ENCODE measurements around the gene ZNF277. TPM values are rescaled to one million over a fixed set of nuclear protein-coding genes. Genes with fewer than 3 reads are reported as not detected.

Gene ZNF277
- total and polyA plus RNA-seq, 10 of the 15 experiments (the other 5 are each of a cell fraction or from before 2014, with no cell fraction given), result 10.6 to 33.9 (median 22.0) TPM

DNA sequence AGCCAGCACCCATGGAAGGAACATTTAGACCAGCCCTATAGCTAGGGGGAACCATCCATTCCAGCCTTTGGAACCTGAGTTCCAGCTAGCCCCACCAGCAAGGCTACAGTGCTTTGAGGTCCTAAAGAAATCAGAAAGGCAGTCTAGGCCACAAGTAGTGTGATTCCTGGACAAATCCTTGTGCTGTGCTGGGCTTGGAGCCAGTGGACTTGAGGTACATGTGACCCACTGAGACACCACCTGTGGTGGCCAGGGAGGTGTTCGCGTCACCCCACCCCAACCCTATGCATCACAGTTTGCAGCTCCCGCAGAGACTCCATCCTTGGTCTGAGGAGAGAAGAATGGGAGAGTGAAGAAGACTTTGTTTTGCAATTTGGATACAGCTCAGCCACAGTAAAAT, 31.8 kb downstream of the ZNF277 start (continued):
- no peak for TF ChIP-seq RELA (IDR thresholded peaks at IDR 0.05; ENCODE audit: borderline replicate concordance, partially characterized antibody)
- TF ChIP-seq, protein P1, sequence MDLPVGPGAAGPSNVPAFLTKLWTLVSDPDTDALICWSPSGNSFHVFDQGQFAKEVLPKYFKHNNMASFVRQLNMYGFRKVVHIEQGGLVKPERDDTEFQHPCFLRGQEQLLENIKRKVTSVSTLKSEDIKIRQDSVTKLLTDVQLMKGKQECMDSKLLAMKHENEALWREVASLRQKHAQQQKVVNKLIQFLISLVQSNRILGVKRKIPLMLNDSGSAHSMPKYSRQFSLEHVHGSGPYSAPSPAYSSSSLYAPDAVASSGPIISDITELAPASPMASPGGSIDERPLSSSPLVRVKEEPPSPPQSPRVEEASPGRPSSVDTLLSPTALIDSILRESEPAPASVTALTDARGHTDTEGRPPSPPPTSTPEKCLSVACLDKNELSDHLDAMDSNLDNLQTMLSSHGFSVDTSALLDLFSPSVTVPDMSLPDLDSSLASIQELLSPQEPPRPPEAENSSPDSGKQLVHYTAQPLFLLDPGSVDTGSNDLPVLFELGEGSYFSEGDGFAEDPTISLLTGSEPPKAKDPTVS (IDR thresholded peaks at IDR 0.05; ENCODE audit: low read depth, low read length), result no peak
- TF ChIP-seq TAF1 (IDR thresholded peaks at IDR 0.05; ENCODE audit: borderline replicate concordance, low read depth, low read length), result no peak

DNA sequence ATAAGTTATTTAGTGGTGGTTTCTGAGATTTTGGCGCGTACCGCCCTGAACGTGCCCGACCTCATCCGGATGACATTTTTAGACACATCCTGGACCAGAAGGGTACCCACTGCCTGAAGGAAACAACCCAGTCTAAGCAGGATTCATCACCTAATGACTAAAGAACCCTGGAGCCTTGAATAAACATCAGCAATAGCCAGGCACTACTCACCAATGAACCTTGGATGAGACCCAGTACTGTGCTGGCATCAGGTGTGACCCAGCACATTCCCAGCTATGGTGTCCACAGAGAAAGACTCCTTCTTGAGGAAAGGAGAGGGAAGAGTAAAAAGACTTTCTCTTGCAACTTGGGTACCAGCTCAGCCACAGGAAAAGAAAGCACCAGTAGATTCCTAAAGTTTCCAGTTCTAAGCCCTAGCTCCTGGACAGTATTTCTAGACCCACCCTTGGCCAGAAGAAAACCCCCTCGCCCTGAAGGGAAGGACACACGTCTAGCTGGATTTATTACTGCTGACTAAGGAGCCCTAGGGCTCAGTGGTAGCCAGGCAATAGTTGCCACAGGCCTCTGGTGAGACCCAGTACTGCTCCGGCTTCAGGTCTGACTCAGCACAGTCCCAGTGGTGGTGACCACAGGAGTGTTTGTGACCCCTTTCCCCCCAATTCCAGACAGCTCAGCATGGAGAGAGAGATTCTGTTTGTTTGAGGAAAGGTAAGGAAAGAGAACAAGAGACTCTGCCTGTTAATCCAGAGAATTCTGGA, 32.5 kb downstream of the ZNF277 start:
- SMC1A ChIA-PET (ENCODE audit: uncharacterized antibody, unreplicated experiment), result no interaction called here
- Histone ChIP-seq H3K9me3 (replicated peaks; ENCODE audit: control insufficient read depth, insufficient read depth, low read length) (no peaks in the 10 kb centered on the region), H3K4me1 (ENCODE audit: control insufficient read depth, insufficient read depth, low read length) (no peaks in the 10 kb centered on the region), H4K20me1 (ENCODE audit: control insufficient read depth, insufficient read depth) (no peaks in the 10 kb centered on the region), H3K27ac (ENCODE audit: control insufficient read depth, insufficient read depth) (no peak overlapping the region), H3K79me2 (ENCODE audit: control insufficient read depth, insufficient read depth, low read length) (no peaks in the 10 kb centered on the region), H3K36me3 (ENCODE audit: control insufficient read depth in 2 of 2, insufficient read depth in 2 of 2, low read length in 1 of 2) (no peaks in the 10 kb centered on the region), H3K9ac (ENCODE audit: control insufficient read depth, insufficient read depth, low read length) (no peak overlapping the region), H3K4me3 (no peak overlapping the region), H2AFZ (ENCODE audit: control insufficient read depth, low read depth, low read length) (no peak overlapping the region), H3K4me2 (ENCODE audit: control insufficient read depth, insufficient read depth) (no peak overlapping the region), H3K27me3 (replicated peaks in 1 of 2; ENCODE audit: control insufficient read depth in 2 of 2, insufficient read depth in 2 of 2, low read length in 1 of 2) (no peaks in the 10 kb centered on the region)
- WGBS (ENCODE audit: insufficient coverage, insufficient replicate concordance, low lambda C conversion rate, missing lambda C conversion rate), result 96% methylated on average over 9 of the region's 9 CpGs
- intact Hi-C loops (cut with micrococcal nuclease; ENCODE audit: unreplicated experiment), result no loop called here
- no peak for DNase-seq (ENCODE audit: low read depth, low spot score)
- FAIRE-seq, result no peak
- POLR2A ChIA-PET, result no interaction called here
- no TSS peak for BruUV-seq (replicated peaks)
- no peak for ATAC-seq
- CTCF ChIA-PET, result interaction anchor here (0.6 kb wide), 1 partner anchor 69 kb away, joined by 3 read pairs; no protein-coding TSS in a partner anchor
- RAD21 ChIA-PET (ENCODE audit: unreplicated experiment), result no interaction called here
- in situ Hi-C loops (cut with MboI), result no loop called here
- TF ChIP-seq, protein P2, sequence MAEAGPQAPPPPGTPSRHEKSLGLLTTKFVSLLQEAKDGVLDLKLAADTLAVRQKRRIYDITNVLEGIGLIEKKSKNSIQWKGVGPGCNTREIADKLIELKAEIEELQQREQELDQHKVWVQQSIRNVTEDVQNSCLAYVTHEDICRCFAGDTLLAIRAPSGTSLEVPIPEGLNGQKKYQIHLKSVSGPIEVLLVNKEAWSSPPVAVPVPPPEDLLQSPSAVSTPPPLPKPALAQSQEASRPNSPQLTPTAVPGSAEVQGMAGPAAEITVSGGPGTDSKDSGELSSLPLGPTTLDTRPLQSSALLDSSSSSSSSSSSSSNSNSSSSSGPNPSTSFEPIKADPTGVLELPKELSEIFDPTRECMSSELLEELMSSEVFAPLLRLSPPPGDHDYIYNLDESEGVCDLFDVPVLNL (IDR thresholded peaks at IDR 0.05; ENCODE audit: low read depth, low read length), result no peak
- TF ChIP-seq BMI1 (IDR thresholded peaks at IDR 0.05; ENCODE audit: borderline replicate concordance) (no peak), CREM (IDR thresholded peaks at IDR 0.05; ENCODE audit: low read depth) (no peak), PAX5 (IDR thresholded peaks at IDR 0.05; ENCODE audit: borderline replicate concordance, low read depth, low read length) (no peak), ZBED1 (IDR thresholded peaks at IDR 0.05; ENCODE audit: borderline replicate concordance) (no peak), ASH2L (IDR thresholded peaks at IDR 0.05; ENCODE audit: borderline replicate concordance, low read depth) (no peak), NBN (IDR thresholded peaks at IDR 0.05) (no peak), FOS (IDR thresholded peaks at IDR 0.05; ENCODE audit: borderline replicate concordance, extremely low read depth, insufficient read length) (no peak), POLR2A (IDR thresholded peaks at IDR 0.05; ENCODE audit: low read depth, low read length) (no peak), STAT3 (IDR thresholded peaks at IDR 0.05; ENCODE audit: low read depth, low read length) (no peak), PML (IDR thresholded peaks at IDR 0.05; ENCODE audit: low read length) (no peak)
- TF ChIP-seq, protein P3, sequence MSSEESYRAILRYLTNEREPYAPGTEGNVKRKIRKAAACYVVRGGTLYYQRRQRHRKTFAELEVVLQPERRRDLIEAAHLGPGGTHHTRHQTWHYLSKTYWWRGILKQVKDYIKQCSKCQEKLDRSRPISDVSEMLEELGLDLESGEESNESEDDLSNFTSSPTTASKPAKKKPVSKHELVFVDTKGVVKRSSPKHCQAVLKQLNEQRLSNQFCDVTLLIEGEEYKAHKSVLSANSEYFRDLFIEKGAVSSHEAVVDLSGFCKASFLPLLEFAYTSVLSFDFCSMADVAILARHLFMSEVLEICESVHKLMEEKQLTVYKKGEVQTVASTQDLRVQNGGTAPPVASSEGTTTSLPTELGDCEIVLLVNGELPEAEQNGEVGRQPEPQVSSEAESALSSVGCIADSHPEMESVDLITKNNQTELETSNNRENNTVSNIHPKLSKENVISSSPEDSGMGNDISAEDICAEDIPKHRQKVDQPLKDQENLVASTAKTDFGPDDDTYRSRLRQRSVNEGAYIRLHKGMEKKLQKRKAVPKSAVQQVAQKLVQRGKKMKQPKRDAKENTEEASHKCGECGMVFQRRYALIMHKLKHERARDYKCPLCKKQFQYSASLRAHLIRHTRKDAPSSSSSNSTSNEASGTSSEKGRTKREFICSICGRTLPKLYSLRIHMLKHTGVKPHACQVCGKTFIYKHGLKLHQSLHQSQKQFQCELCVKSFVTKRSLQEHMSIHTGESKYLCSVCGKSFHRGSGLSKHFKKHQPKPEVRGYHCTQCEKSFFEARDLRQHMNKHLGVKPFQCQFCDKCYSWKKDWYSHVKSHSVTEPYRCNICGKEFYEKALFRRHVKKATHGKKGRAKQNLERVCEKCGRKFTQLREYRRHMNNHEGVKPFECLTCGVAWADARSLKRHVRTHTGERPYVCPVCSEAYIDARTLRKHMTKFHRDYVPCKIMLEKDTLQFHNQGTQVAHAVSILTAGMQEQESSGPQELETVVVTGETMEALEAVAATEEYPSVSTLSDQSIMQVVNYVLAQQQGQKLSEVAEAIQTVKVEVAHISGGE (CRISPR knock-in tag; IDR thresholded peaks at IDR 0.05), result no peak
